Activated naive CD8-positive, alpha-beta T cell treated with anti-CD3 and anti-CD28 coated beads for 36 hours (primary cell): ENCODE data around the gene PPP1R36. TPM values are rescaled to one million over a fixed set of nuclear protein-coding genes. Genes with fewer than 3 reads are reported as not detected.
"Not testable (repeated sequence)": the region's sequence is repeated elsewhere in the genome, so short reads cannot be mapped to it uniquely, and the experiment has no call there.

Source experiments
- DNase-seq: peaks from one replicate; pipeline ENCODE4 v3.0.0; 2021
- H3K27ac Mint-ChIP-seq: one replicate; pipeline ENCODE4 v1.8.0; 2022; ENCODE audit warnings: mild to moderate bottlenecking, moderate library complexity, mixed read lengths
- H3K27me3 Mint-ChIP-seq: one replicate; pipeline ENCODE4 v1.8.0; 2022; ENCODE audit warnings: mild to moderate bottlenecking, mixed read lengths
- H3K36me3 Mint-ChIP-seq: one replicate; pipeline ENCODE4 v1.8.0; 2021; ENCODE audit warnings: mild to moderate bottlenecking, mixed read lengths
- H3K4me1 Mint-ChIP-seq: one replicate; pipeline ENCODE4 v1.8.0; 2021; ENCODE audit warnings: mixed read lengths
- H3K4me3 Mint-ChIP-seq: one replicate; pipeline ENCODE4 v1.8.0; 2022; ENCODE audit warnings: mild to moderate bottlenecking, moderate library complexity, mixed read lengths
- H3K9me3 Mint-ChIP-seq: one replicate; pipeline ENCODE4 v1.8.0; 2022; ENCODE audit warnings: mixed read lengths
- total RNA-seq, 2 experiments: library from RNA; stranded (reverse); gene quantifications; one replicate each; pipeline ENCODE4 v1.2.3, GENCODE V29; 2021

The PPP1R36 gene
- total RNA-seq, 2 experiments from 2014 or later: 0.18 to 0.25 TPM

DNA sequence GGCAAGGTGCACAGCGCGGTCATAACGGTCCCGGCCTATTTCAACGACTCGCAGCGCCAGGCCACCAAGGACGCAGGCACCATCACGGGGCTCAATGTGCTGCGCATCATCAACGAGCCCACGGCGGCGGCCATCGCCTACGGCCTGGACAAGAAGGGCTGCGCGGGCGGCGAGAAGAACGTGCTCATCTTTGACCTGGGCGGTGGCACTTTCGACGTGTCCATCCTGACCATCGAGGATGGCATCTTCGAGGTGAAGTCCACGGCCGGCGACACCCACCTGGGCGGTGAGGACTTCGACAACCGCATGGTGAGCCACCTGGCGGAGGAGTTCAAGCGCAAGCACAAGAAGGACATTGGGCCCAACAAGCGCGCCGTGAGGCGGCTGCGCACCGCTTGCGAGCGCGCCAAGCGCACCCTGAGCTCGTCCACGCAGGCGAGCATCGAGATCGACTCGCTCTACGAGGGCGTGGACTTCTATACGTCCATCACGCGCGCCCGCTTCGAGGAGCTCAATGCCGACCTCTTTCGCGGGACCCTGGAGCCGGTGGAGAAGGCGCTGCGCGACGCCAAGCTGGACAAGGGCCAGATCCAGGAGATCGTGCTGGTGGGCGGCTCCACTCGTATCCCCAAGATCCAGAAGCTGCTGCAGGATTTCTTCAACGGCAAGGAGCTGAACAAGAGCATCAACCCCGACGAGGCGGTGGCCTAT lies 8.3 kb upstream of the PPP1R36 start:
- peak; percentile 6 for DNase-seq
- peaks cover 22% of the 10 kb centered on the region for H3K4me1 Mint-ChIP-seq
- H3K27me3 Mint-ChIP-seq: peaks cover 44% of the 10 kb centered on the region
- peaks cover 7% of the 10 kb centered on the region for H3K9me3 Mint-ChIP-seq
- no peak overlapping the region for H3K27ac Mint-ChIP-seq
- peaks cover 11% of the 10 kb centered on the region for H3K36me3 Mint-ChIP-seq
- peak overlapping the region; percentile 92 for H3K4me3 Mint-ChIP-seq

- H3K27ac Mint-ChIP-seq: no peak overlapping the region
- H3K27me3 Mint-ChIP-seq: peaks cover 46% of the 10 kb centered on the region
- no peak for DNase-seq
- peaks cover 22% of the 10 kb centered on the region for H3K4me1 Mint-ChIP-seq
- peaks cover 11% of the 10 kb centered on the region for H3K36me3 Mint-ChIP-seq
- peak overlapping the region; percentile 92 for H3K4me3 Mint-ChIP-seq
- H3K9me3 Mint-ChIP-seq: peaks cover 7% of the 10 kb centered on the region
Measured at GRCh38 chr14:64541972-64542835, 7.6 kb upstream of the PPP1R36 start.

- no peak for DNase-seq
- Mint-ChIP-seq H3K9me3 (peaks cover 7% of the 10 kb centered on the region), H3K27me3 (peaks cover 47% of the 10 kb centered on the region), H3K36me3 (peaks cover 11% of the 10 kb centered on the region), H3K4me1 (peaks cover 22% of the 10 kb centered on the region), H3K4me3 (peak overlapping the region; percentile 92), H3K27ac (no peak overlapping the region)
Measured at GRCh38 chr14:64542836-64543201, 6.9 kb upstream of the PPP1R36 start.

- Mint-ChIP-seq H3K4me3 (no peak overlapping the region), H3K27me3 (peaks cover 47% of the 10 kb centered on the region), H3K4me1 (peaks cover 22% of the 10 kb centered on the region), H3K27ac (no peak overlapping the region), H3K36me3 (peaks cover 10% of the 10 kb centered on the region), H3K9me3 (peaks cover 7% of the 10 kb centered on the region)
- DNase-seq: no peak
Measured at GRCh38 chr14:64544607-64545312, 5.0 kb upstream of the PPP1R36 start.

DNA sequence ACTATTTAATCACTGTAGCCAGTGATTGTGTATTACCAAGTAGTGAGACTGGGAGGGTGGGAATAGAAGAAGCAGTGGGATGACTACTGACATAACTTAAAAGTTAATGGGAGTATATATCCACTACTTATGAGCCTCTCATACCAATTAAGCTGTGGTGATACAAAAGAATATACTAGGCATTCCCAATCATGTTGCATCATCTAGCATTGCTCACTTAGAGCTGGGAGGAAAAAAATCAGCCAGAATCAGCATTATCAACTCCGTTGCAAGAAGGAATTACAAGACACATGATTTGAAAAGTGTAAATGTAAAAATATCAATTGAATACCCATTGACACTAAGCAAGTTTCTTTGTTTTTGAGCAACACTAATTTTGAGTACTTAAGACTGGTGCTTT lies 745 bp upstream of the PPP1R36 start:
- Mint-ChIP-seq H3K4me3 (no peak overlapping the region), H3K36me3 (no peaks in the 10 kb centered on the region), H3K9me3 (no peaks in the 10 kb centered on the region), H3K4me1 (peaks cover 11% of the 10 kb centered on the region), H3K27ac (no peak overlapping the region), H3K27me3 (peaks cover 18% of the 10 kb centered on the region)
- no peak for DNase-seq

DNA sequence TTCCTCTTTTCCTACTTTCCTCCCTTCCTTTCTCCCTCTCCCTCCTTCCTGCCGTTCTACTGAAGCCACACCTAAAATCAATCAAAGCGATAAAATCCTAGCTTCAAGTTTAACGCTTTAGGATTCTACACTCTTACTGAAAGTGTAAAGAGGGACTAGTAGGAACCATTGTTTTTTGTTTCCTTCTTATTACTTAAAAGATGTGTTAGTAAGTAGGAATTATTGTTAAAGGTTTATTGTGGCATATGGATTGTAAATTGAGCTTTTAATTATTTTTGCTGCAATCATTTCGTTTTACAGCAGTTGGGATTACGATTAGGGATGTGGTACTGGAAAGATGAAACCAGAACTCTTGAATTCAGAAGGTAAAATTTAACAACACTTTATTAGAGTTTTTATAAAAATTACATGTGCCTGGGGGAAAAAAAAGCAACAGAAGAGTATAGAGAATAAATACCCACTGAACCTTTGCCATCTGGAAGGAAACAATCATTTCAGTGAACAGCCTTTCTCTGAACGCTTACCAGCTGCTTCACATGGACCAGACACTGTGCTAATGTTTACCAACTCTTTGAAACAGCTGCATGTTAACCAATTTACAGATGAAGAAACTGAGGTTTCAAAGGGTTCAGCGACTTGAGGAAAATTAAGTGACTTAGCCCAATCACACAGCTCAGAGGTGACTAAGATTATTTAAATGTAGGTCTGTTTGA lies 1.0 kb downstream of the PPP1R36 start:
- no peaks in the 10 kb centered on the region for H3K36me3 Mint-ChIP-seq
- H3K27me3 Mint-ChIP-seq: peaks cover 15% of the 10 kb centered on the region
- no peaks in the 10 kb centered on the region for H3K9me3 Mint-ChIP-seq
- H3K4me3 Mint-ChIP-seq: no peak overlapping the region
- peaks cover 11% of the 10 kb centered on the region for H3K4me1 Mint-ChIP-seq
- H3K27ac Mint-ChIP-seq: no peak overlapping the region
- DNase-seq: no peak

- Mint-ChIP-seq H3K4me3 (no peak overlapping the region), H3K9me3 (no peaks in the 10 kb centered on the region), H3K27me3 (peaks cover 9% of the 10 kb centered on the region), H3K27ac (no peak overlapping the region), H3K4me1 (peaks cover 7% of the 10 kb centered on the region), H3K36me3 (no peaks in the 10 kb centered on the region)
- DNase-seq: no peak
Measured at GRCh38 chr14:64554556-64554955, 4.8 kb downstream of the PPP1R36 start.

DNA sequence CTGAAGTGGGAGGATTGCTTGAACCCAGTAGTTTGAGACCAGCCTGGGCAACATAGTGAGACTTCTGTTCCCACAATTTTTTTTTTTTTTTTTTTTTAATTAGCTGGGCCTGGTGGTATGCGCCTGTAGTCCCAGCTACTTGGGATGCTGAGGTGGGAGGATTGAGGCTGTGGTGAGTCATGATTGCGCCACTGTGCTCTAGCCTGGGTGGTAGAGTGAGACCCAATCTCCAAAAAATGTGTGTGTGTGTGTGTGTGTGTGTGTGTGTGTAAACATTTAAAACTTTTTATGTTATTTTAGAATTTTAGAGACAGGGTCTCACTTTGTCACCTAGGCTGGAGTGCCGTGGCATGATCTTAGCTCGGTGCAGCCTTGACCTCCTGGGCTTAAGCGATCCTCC lies 6.8 kb downstream of the PPP1R36 start:
- Mint-ChIP-seq H3K27me3 (no peaks in the 10 kb centered on the region), H3K4me1 (peaks cover 2% of the 10 kb centered on the region), H3K9me3 (no peaks in the 10 kb centered on the region), H3K4me3 (no peak overlapping the region), H3K27ac (no peak overlapping the region), H3K36me3 (no peaks in the 10 kb centered on the region)
- no peak for DNase-seq

DNA sequence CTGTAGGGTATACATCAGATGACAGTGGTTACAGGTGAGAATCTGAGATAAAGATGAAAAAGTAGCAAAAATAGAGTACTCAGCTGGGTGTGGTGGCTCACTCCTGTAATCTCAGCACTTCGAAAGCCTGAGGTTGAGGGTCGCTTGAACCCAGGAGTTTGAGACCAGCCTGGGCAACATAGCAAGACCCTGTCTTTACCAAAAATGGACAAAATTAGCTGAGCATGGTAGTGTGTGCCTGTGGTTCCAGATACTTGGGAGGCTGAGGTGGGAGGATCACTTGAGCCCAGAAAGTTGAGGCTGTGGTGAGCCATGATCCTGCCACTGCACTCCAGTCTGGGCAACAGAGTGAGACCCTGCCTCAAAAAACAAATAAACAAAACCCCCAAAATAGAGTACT lies 8.5 kb downstream of the PPP1R36 start:
- H3K4me3 Mint-ChIP-seq, H3K4me1 Mint-ChIP-seq, DNase-seq, H3K27me3 Mint-ChIP-seq, H3K36me3 Mint-ChIP-seq, H3K9me3 Mint-ChIP-seq, H3K27ac Mint-ChIP-seq: not testable (repeated sequence)

DNA sequence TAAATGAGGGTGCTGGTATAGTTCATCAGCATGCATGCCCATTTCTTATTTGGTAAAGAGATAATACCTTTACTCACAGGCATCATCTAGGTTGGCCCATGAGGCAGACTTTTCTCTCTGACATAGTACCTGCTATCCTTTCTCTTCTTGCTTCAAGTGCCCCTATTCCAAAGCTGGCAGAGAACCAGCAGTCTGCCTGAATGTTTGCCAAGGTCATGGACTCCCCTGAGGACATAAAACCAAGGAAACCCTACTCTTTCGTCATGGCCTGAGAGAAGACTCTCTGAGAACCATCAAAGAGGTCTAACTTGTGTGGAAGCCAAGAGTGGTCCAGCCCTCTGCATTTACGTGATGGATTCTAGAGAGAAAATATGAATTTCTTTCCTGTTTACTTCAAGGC lies 11.9 kb downstream of the PPP1R36 start:
- Mint-ChIP-seq H3K27me3 (no peaks in the 10 kb centered on the region), H3K4me3 (no peak overlapping the region), H3K4me1 (peaks cover 2% of the 10 kb centered on the region), H3K36me3 (no peaks in the 10 kb centered on the region), H3K9me3 (no peaks in the 10 kb centered on the region), H3K27ac (no peak overlapping the region)
- DNase-seq: no peak

DNA sequence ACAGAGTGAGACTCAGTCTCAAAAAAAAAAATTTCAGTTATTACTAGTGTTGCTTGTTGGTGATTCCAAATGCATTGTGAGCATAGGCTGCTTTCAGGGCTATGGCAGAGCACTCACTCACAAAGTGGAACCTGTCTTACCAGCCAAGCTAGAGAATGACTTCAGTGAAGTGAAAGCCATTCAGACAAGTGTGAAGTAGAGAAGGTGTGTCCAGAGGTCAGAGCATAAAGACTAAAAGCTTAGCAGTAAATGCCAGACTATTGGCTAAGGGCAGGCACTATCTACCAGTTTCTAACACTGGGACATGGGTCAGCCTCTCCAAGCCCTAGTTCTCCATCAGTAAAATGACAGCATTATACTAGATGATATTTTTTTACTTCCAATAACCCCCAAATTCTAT lies 12.7 kb downstream of the PPP1R36 start:
- H3K4me3 Mint-ChIP-seq: no peak overlapping the region
- no peaks in the 10 kb centered on the region for H3K36me3 Mint-ChIP-seq
- no peak for DNase-seq
- H3K27me3 Mint-ChIP-seq: no peaks in the 10 kb centered on the region
- H3K27ac Mint-ChIP-seq: no peak overlapping the region
- H3K9me3 Mint-ChIP-seq: no peaks in the 10 kb centered on the region
- H3K4me1 Mint-ChIP-seq: peaks cover 2% of the 10 kb centered on the region

DNA sequence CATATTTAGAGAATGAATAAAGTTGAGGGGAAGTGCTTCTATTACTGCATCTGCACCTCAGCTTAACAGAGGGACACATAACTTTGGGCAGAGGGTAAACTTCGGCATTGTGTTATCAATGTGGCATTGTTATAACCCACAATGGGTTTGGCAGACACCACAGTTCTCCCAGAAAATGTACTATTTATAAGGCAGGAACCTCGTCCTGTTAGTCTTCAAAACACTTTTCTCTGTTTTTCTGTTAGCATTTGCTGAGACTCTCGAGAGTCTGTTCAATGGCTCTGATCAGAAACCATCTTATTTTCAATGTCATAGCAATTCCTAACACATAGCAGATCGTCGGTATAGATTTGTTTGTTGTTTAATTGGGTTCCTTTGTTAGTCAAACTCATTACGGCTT lies 13.9 kb downstream of the PPP1R36 start:
- H3K27me3 Mint-ChIP-seq: no peaks in the 10 kb centered on the region
- peaks cover 2% of the 10 kb centered on the region for H3K4me1 Mint-ChIP-seq
- no peaks in the 10 kb centered on the region for H3K36me3 Mint-ChIP-seq
- H3K4me3 Mint-ChIP-seq: no peak overlapping the region
- no peak overlapping the region for H3K27ac Mint-ChIP-seq
- H3K9me3 Mint-ChIP-seq: no peaks in the 10 kb centered on the region
- DNase-seq: no peak

DNA sequence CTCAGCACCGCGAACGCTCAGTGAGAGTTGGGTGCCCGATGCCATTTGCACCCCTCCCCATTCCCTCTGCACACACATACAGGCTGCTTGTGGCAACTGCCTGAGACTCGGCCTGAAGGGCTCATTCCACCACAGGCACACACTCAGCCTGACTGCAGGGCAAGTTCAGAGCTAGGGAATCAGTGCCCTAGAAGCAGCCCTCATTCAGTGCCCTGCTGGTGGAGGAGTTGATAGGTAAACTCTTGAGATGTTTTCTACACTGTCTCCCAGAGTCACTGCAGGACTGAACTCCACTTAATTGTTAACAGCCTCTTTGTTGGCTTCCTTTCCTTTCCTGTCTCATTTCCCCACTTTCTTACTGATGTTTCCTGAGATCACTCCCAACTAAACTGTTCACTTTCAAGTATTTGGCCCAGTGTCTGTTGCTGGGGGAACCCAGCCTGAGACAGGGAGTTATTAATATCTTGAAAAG lies 16.9 kb downstream of the PPP1R36 start:
- Mint-ChIP-seq H3K4me3 (no peak overlapping the region), H3K27ac (no peak overlapping the region), H3K27me3 (no peaks in the 10 kb centered on the region), H3K36me3 (no peaks in the 10 kb centered on the region), H3K9me3 (no peaks in the 10 kb centered on the region), H3K4me1 (no peaks in the 10 kb centered on the region)
- DNase-seq: no peak

DNA sequence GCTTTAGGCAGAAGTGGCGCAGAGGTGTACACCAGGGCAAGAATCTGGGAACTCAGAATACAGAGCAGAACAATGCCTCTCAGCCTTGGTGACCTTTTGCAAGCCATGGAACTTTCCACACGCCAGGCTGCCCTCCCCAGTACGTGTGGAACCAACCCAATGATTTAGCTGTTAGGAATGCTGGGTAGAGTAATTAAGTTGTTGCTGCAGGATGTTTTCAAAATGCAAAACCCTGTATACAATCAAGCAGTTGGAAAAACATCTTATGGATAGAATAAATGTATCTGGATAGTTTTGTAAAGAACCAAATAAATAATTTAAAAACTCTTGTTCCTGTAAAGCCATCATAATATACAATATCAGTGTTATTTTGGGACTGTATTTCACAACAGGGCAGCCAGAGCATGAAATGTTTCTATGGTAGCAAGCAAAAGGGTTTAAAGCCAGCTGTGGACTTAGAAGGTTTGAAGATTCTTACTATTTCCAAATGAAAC lies 19.4 kb downstream of the PPP1R36 start:
- Mint-ChIP-seq H3K27ac (no peak overlapping the region), H3K9me3 (no peaks in the 10 kb centered on the region), H3K4me3 (no peak overlapping the region), H3K36me3 (no peaks in the 10 kb centered on the region), H3K4me1 (no peaks in the 10 kb centered on the region), H3K27me3 (no peaks in the 10 kb centered on the region)
- DNase-seq: no peak

DNA sequence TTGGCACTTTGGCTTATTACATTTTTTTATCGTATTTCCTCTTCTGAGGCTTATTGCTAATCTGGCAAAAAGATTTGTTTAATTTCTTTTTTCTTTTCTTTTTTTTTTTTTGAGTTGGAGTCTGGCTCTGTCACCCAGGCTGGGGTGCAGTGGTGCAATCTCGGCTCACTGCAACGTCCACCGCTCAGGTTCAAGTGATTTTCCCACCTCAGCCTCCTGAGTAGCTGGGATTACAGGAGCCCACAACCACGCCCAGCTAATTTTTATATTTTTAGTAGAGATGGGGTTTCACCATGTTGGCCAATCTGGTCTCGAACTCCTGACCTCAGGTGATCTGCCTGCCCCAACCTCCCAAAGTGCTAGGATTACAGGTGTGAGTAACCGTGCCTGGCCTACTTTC lies 19.9 kb downstream of the PPP1R36 start:
- H3K27ac Mint-ChIP-seq, H3K4me1 Mint-ChIP-seq, H3K27me3 Mint-ChIP-seq, H3K36me3 Mint-ChIP-seq, DNase-seq, H3K9me3 Mint-ChIP-seq, H3K4me3 Mint-ChIP-seq: not testable (repeated sequence)
